SK-N-SH (cell line): ENCODE measurements around the gene LDB2. TPM values are rescaled to one million over a fixed set of nuclear protein-coding genes. Genes with fewer than 3 reads are reported as not detected.

Source experiments
- CTCF ChIA-PET: fragments of 300-600, 350-600 bp; formaldehyde crosslinking; extraction: SDS; loops from one replicate; lab custom pipeline; 2021; lab: Yijun Ruan, JAX
- POLR2A ChIA-PET: fragments of 350-600 bp; sonication (Branson Sonifier 250); formaldehyde crosslinking; extraction: SDS; loops from one replicate; lab custom pipeline; 2020; ENCODE audit warnings: antibody characterized with exemption, inconsistent platforms; lab: Yijun Ruan, JAX
- DNase-seq: peaks from one replicate; pipeline ENCODE4 v3.0.0; 2012
- H2AFZ ChIP-seq: fragments of 200-600 bp; sonication (generic); 2 replicates; pipeline ENCODE4 v1.8.1; 2016; ENCODE audit warnings: antibody characterized with exemption, mild to moderate bottlenecking, low read depth
- H3F3A ChIP-seq: fragments of 200-600 bp; sonication (generic); replicated peaks from 2 replicates; pipeline ENCODE3; 2016; ENCODE audit warnings: antibody characterized with exemption, mild to moderate bottlenecking; ENCODE audit not compliant: insufficient read depth
- H3K27ac ChIP-seq, 2 experiments: fragments of 200-500 bp in 1 of 2; fragments of 200-600 bp in 1 of 2; sonication (Bioruptor generic) in 1 of 2; sonication (generic), shearing (Covaris generic) in 1 of 2; 2 replicates each; pipeline versions ENCODE4 v1.5.1 to v1.6.1; 2014 to 2016; ENCODE audit warnings: low read depth in 2 of 2, inconsistent platforms in 1 of 2, low read length in 1 of 2, mild to moderate bottlenecking in 1 of 2, mixed read lengths in 1 of 2
- H3K27me3 ChIP-seq: fragments of 200-600 bp; sonication (generic), shearing (Covaris generic); 2 replicates; pipeline ENCODE4 v1.6.1; 2016; ENCODE audit warnings: mixed run types; ENCODE audit not compliant: insufficient read depth
- H3K36me3 ChIP-seq, 2 experiments: fragments of 200-500 bp in 1 of 2; fragments of 200-600 bp in 1 of 2; sonication (Bioruptor generic) in 1 of 2; sonication (generic) in 1 of 2; replicated peaks in 1 of 2; 2 replicates each; pipeline versions ENCODE3 to v1.5.1; 2014 to 2016; ENCODE audit warnings: low read length in 1 of 2, mild to moderate bottlenecking in 1 of 2; ENCODE audit not compliant: insufficient read depth in 2 of 2, control insufficient read depth in 1 of 2
- H3K4me1 ChIP-seq, 2 experiments: fragments of 200-500 bp in 1 of 2; fragments of 200-600 bp in 1 of 2; sonication (Bioruptor generic) in 1 of 2; sonication (generic), shearing (Covaris generic) in 1 of 2; 2 replicates each; pipeline versions ENCODE4 v1.5.1 to v1.6.1; 2014 to 2016; ENCODE audit warnings: low read depth in 1 of 2, low read length in 1 of 2, mixed run types in 1 of 2; ENCODE audit not compliant: insufficient read depth in 2 of 2, control insufficient read depth in 1 of 2
- H3K4me2 ChIP-seq: fragments of 200-600 bp; sonication (generic), shearing (Covaris generic); 2 replicates; pipeline ENCODE4 v1.6.1; 2017; ENCODE audit warnings: mixed run types
- H3K4me3 ChIP-seq, 2 experiments: fragments of 200-500 bp in 1 of 2; fragments of 200-600 bp in 1 of 2; sonication (Bioruptor generic) in 1 of 2; sonication (generic), shearing (Covaris generic) in 1 of 2; 2 replicates each; pipeline versions ENCODE4 v1.5.1 to v1.8.1; 2014 to 2016; ENCODE audit warnings: low read depth in 2 of 2, inconsistent platforms in 1 of 2, low read length in 1 of 2, mild to moderate bottlenecking in 1 of 2, mixed read lengths in 1 of 2, moderate library complexity in 1 of 2
- H3K79me2 ChIP-seq: fragments of 200-600 bp; sonication (generic); 2 replicates; pipeline ENCODE4 v1.8.1; 2017; ENCODE audit warnings: mild to moderate bottlenecking; ENCODE audit not compliant: insufficient read depth
- H3K9ac ChIP-seq: fragments of 200-600 bp; sonication (generic); 2 replicates; pipeline ENCODE4 v1.6.1; 2017; ENCODE audit warnings: mixed run types
- H3K9me2 ChIP-seq: fragments of 200-600 bp; sonication (generic); 2 replicates; pipeline ENCODE4 v1.6.1; 2017; ENCODE audit warnings: mixed run types
- H3K9me3 ChIP-seq: fragments of 200-600 bp; sonication (generic); 2 replicates; pipeline ENCODE4 v1.6.1; 2017; ENCODE audit warnings: mixed run types, mild to moderate bottlenecking, moderate library complexity
- H4K20me1 ChIP-seq: fragments of 200-600 bp; sonication (generic); 2 replicates; pipeline ENCODE4 v1.6.1; 2017; ENCODE audit warnings: mild to moderate bottlenecking, mixed run types; ENCODE audit not compliant: insufficient read depth
- CTCF ChIP-seq: fragments of 200-600 bp; sonication (generic); IDR thresholded peaks from 2 replicates; pipeline ENCODE4 v1.6.1; 2017; ENCODE audit warnings: antibody characterized with exemption, mild to moderate bottlenecking, moderate library complexity
- EP300 ChIP-seq, 2 experiments: IDR thresholded peaks; 2 replicates each; pipeline versions ENCODE4 v1.4.0 to v1.6.1; 2012; ENCODE audit warnings: borderline replicate concordance in 1 of 2, low read depth in 1 of 2, low read length in 1 of 2
- FOXJ3 ChIP-seq: sonication (generic); formaldehyde crosslinking; IDR thresholded peaks from 2 replicates; pipeline ENCODE4 v1.5.1; 2020; ENCODE audit warnings: mild to moderate bottlenecking, missing genetic modification reagents
- FOXM1 ChIP-seq: IDR thresholded peaks from 2 replicates; pipeline ENCODE4 v1.4.0; 2012; ENCODE audit warnings: low read depth, mild to moderate bottlenecking
- GABPA ChIP-seq: IDR thresholded peaks from 2 replicates; pipeline ENCODE4 v1.4.0; 2012; ENCODE audit warnings: low read depth, mild to moderate bottlenecking
- JUND ChIP-seq: IDR thresholded peaks from 2 replicates; pipeline ENCODE4 v1.4.0; 2012
- MXI1 ChIP-seq: IDR thresholded peaks from 2 replicates; pipeline ENCODE4 v1.6.1; 2012; ENCODE audit warnings: mild to moderate bottlenecking, low read depth, low read length, improper control_type of control experiment
- NRF1 ChIP-seq: IDR thresholded peaks from 2 replicates; pipeline ENCODE4 v1.6.1; 2012; ENCODE audit warnings: low read depth, mild to moderate bottlenecking, low read length
- POLR2AphosphoS5 ChIP-seq: IDR thresholded peaks from 2 replicates; pipeline ENCODE4 v1.6.1; 2012; ENCODE audit warnings: low read depth, low read length
- RAD21 ChIP-seq: IDR thresholded peaks from 2 replicates; pipeline ENCODE4 v1.6.1; 2012; ENCODE audit warnings: mild to moderate bottlenecking, low read length
- RCOR1 ChIP-seq: fragments of 150-350 bp; IDR thresholded peaks from 2 replicates; pipeline ENCODE4 v1.6.1; 2017; ENCODE audit warnings: antibody characterized with exemption, low read length
- REST ChIP-seq: IDR thresholded peaks from 2 replicates; pipeline ENCODE4 v1.6.1; 2012; ENCODE audit warnings: mild to moderate bottlenecking, low read depth, low read length, moderate library complexity
- RFX5 ChIP-seq: IDR thresholded peaks from 2 replicates; pipeline ENCODE4 v1.6.1; 2012; ENCODE audit warnings: mild to moderate bottlenecking, improper control_type of control experiment, low read length
- RXRA ChIP-seq: IDR thresholded peaks from 2 replicates; pipeline ENCODE4 v1.4.0; 2012; ENCODE audit warnings: low read depth, mild to moderate bottlenecking, borderline replicate concordance
- SIN3A ChIP-seq: IDR thresholded peaks from 2 replicates; pipeline ENCODE4 v1.6.1; 2012; ENCODE audit warnings: low read depth, mild to moderate bottlenecking, low read length, moderate library complexity, borderline replicate concordance
- SMC3 ChIP-seq: IDR thresholded peaks from 2 replicates; pipeline ENCODE4 v1.6.1; 2012; ENCODE audit warnings: low read depth, low read length, improper control_type of control experiment
- TAF1 ChIP-seq: IDR thresholded peaks from 2 replicates; pipeline ENCODE4 v1.6.1; 2012; ENCODE audit warnings: low read depth, mild to moderate bottlenecking, low read length, moderate library complexity, borderline replicate concordance
- TCF12 ChIP-seq: IDR thresholded peaks from 2 replicates; pipeline ENCODE4 v1.4.0; 2012
- YY1 ChIP-seq: IDR thresholded peaks from 2 replicates; pipeline ENCODE4 v1.4.0; 2012; ENCODE audit warnings: low read depth, mild to moderate bottlenecking
- ZBTB33 ChIP-seq: IDR thresholded peaks from 2 replicates; pipeline ENCODE4 v1.4.0; 2012; ENCODE audit warnings: low read depth, borderline replicate concordance
- WGBS: methylation state at CpG from one replicate; pipeline ENCODE4 v1.1.6; 2017; ENCODE audit warnings: low lambda C conversion rate; 5-methylcytosine and 5-hydroxymethylcytosine counted together
- polyA plus RNA-seq, 3 experiments: library from polyadenylated mRNA; depleted of rRNA; stranded (reverse); fragments of >200 nt; gene quantifications; 2 replicates each; pipeline ENCODE4 v1.2.3, GENCODE V29; 2012

Gene LDB2
- polyA plus RNA-seq, 1 of the 3 experiments (the other 2 are of a cell fraction) = 11.0 TPM

GRCh38 chr4:16750216-16750615 lies 148.2 kb downstream of the LDB2 start:
- H3K9me2 ChIP-seq = no peaks in the 10 kb centered on the region
- H4K20me1 ChIP-seq = no peaks in the 10 kb centered on the region
- no peaks in the 10 kb centered on the region for H3K79me2 ChIP-seq
- no peaks in the 10 kb centered on the region for H3F3A ChIP-seq
- H3K4me2 ChIP-seq = no peak overlapping the region
- WGBS = 100% methylated on average over 1 of the region's 2 CpGs
- no peaks in the 10 kb centered on the region for H3K36me3 ChIP-seq
- no peak overlapping the region for H3K9ac ChIP-seq
- H3K27me3 ChIP-seq = no peaks in the 10 kb centered on the region
- no peak overlapping the region for H3K27ac ChIP-seq
- no peaks in the 10 kb centered on the region for H3K9me3 ChIP-seq
- ChIA-PET POLR2A (no interaction called here), CTCF (no interaction called here)
- DNase-seq = no peak
- H3K4me3 ChIP-seq = no peak overlapping the region
- H3K4me1 ChIP-seq = peaks cover 2 to 10% of the 10 kb centered on the region in 2 experiments
- no peak overlapping the region for H2AFZ ChIP-seq
- no peak for TF ChIP-seq CTCF
- no peak for TF ChIP-seq POLR2AphosphoS5
- no peak for TF ChIP-seq FOXJ3 (CRISPR knock-in tag)
- TF ChIP-seq TCF12 = no peak
- no peak for TF ChIP-seq SMC3
- no peak for TF ChIP-seq ZBTB33
- TF ChIP-seq RAD21 = no peak
- TF ChIP-seq RCOR1 = no peak
- TF ChIP-seq TAF1 = no peak
- TF ChIP-seq NRF1 = no peak
- no peak for TF ChIP-seq EP300 (IDR thresholded peaks at IDR 0.05; ENCODE audit: borderline replicate concordance in 1 of 2, low read depth in 1 of 2, low read length in 1 of 2)
- TF ChIP-seq GABPA = no peak
- TF ChIP-seq YY1 = no peak
- no peak for TF ChIP-seq RXRA
- TF ChIP-seq MXI1 = no peak
- TF ChIP-seq SIN3A = no peak
- no peak for TF ChIP-seq RFX5
- TF ChIP-seq REST = no peak
- no peak for TF ChIP-seq JUND
- no peak for TF ChIP-seq FOXM1
